COLO829 (cell line): Measurements from ENCODE around the gene DNAJB12.
"Not testable (repeated sequence)": the region's sequence is repeated elsewhere in the genome, so short reads cannot be mapped to it uniquely, and the experiment has no call there.

Source experiments
- DNase-seq: peaks from one replicate; pipeline ENCODE4 v3.0.0; 2012; ENCODE audit warnings: low spot score

DNAJB12 gene

DNA sequence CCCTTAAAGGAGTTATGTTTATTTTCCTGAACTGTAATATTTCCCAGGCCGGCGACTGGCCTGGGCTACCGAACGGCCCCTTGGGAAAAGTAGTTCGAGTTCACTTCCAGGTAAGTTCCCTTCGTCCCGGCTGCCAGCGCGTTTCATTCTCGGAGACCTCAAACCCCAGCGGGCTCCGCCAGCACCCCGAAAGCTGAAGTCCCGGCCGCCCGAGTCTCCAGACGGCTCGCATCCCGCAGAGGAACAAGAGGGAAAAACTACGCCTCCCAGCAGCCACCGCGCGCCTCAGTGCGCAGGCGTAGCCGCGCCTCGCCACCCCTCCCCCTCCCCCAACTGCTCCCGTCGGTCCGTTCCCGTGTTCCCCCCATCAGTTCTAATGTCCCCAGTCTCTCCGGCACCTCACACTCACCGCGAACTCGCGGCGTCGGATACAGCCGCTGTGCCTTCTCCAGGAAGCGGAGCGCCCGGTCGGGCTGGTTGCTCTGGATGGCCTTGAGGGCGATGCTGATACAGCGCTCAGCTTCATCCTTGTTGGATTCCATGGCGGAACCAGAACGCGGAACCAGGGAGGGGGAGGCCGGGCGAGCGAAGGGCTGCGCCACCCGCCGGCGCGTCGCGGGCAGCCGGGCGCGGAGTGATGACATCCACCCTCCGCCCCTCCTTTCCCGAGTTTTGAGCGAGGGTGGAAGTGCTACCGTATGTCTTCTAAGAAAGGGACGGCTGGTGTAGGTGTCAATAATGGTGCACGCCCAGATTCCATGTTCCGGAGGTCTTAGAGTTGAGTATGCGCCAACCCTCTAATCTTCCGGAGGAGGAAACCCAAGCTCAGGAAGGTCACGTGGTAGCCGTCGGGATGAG is at the start of gene DNAJB12:
TSS of gene DNAJB12 (minus strand) at position 564 of the 858 bp plus-strand sequence. CDS start at position 542, 22 bp downstream.
- peak; percentile 87 for DNase-seq

DNA sequence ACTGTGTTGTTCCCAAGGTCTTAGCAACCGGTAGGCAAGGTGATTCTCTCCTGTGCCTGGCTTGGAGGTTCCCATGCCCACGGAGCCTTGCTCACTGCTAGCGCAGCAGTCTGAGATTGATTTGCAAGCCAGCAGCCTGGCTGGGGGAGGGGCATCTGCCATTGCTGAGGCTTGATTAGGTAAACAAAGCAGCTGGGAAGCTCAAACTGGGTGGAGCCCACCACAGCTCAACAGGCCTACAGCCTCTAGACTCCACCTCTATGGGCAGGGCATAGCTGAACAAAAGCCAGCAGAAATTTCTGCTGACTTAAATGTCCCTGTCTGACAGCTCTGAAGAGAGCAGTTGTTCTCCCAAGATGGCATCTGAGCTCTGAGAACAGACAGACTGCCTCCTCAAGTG is 40.9 kb upstream of the DNAJB12 start:
- not testable (repeated sequence) for DNase-seq

DNA sequence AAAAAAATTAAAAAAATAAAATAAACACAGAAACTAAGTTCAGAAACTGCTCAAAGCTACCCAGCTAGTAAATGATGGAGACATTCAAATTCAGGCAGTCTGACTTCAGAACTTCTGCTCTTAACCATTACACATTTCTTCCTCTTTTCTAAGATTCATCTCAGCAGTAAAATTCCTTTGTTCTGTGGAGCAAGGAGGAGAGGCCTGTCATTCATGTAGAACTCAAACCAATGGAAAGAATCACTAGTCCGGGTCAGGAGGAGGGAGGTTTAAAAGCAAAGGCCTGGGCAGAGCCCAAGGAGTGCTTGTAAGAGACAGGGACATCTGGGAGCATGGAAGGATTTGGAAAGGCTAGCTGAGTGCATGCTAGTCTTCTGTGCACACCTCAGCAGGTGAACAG is 37.9 kb upstream of the DNAJB12 start:
- no peak for DNase-seq

DNA sequence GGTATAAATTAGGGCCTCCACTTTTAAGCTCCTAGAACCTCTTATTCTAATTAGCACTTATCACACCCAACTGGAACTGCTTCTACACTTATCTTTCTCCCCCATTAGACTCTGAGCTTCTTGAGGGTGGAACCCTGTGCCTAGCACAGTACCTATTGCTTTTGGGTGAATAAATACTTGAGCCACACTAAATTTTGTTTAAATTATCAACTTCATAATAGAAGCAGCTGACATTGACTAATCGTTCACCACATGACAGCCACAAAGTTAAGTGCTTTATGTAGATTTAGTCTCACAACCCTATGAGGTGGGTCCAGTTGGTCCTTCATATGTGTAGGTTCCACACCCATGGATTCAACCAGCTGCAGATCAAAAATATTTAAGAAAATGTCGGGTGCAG is 36.0 kb upstream of the DNAJB12 start:
- DNase-seq, result no peak

DNA sequence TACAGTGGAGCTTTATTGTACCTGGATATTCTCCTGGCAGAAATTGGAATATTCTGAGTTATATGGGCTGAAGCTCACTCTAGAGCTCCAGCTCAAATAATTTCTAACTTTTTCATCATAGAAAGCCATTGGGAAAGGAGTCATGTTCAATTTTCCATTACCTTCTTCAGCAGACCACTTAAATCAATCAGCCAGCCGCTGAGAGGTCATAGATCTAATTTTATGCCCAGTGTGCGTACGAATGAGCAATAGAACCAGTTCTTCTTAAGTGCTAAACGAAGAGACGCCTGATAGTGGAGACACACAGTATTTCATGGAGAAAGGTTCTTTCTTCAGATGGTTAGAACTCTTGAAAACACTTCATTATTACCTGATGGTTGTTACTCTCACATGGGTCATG is 35.0 kb upstream of the DNAJB12 start:
- DNase-seq, result no peak

DNA sequence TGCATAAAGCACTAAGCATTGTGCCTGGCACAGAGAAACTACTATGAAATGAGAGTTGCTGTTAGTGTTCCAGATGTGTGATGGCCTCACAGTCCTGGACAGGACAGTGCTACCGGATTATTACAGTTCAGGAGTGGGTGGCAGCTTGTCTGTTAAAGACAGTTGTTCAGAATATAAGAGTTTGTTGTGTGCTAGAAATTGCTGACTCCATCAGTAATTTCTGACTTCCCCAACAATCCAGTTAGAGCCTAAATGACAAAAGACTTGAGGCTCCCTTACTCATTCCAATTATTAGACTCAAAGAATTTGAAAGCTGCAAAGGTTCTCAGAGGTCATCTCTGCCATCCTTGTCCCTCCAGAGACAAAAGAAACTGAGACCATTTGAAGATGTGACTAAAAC is 34.3 kb upstream of the DNAJB12 start:
- no peak for DNase-seq

DNA sequence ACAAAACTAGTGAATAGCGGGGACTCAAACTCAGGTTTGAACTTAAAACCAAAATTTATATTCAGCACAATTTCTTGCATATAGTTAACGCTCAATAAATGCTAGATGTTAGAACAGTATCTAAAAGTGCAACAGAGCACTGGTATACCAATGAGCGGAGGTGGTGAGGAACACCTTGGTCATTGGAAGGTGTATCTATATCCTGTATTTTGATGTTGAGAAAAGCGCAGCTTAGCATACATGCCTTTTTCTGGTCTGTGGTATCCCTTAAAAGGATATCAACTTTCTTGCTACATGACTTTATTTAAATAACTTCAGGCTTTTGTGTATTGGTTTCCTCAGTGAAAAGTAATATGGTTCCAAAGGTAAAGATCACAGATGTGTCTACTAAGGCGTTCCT is 33.3 kb upstream of the DNAJB12 start:
- no peak for DNase-seq

DNA sequence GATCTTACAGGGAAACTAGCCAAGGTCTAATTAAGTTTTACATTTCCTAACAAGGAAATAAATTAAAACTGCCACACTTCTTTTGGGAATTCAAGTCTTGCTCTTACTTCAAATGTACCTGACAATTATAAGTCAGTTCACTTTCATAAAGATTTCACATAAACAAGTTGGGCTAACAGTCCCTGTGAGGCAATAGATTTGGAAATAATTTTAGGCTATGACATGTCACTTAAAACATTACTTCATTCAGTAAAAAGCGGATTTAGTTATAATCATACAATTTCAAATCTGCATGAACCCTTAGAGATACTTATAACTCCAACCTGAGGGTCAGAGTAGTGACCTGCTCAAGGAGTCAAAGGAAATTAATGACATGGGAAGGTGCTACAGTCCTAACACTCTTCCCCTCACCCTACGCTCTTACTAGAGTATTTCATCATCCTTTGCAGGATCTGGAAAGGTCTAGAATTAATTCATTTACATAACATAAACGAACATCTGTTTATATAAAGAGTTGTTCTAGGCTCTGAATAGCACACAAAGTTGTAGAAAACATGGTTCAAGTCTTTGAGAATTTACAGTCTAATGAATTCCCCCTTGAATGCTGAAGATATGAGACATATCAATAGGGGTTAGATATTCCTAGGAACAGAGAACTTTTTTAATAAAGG is 32.3 kb upstream of the DNAJB12 start:
- no peak for DNase-seq

DNA sequence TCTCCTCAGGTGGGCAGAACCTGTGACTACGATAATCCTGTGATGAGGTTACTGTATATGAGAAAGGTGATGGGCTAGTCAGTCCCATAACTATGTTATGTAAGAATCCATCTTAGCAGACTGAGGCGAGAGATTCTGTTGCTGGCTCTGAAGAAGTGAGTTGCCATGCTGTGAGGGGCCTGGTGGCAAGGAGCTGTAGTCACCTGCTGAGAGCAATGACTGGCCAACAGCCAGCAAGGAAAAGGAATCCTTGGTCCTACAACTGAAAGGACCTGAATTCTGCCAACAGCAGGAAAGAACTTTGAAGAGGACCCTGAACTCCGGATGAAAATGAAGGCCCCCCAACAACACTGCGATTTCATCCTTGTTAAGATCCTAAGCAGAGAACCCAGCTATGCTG is 31.0 kb upstream of the DNAJB12 start:
- no peak for DNase-seq

DNA sequence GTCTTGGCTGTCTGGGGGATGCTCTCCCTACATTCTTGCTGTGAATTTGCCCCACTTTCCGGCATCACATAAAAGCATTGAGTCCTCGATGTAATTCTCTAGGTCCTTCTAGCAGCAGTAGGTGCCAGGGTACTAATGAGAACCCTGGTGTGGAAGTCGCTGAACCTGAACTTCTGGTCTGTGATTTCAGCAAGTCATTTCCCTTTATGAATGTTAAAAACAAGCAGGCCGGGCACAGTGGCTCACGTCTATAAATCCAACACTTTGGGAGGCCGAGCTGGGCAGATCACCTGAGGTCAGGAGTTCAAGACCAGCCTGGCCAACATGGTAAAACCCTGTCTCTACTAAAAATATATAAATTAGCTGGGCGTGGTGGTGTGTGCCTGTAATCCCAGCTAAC is 30.3 kb upstream of the DNAJB12 start:
- not testable (repeated sequence) for DNase-seq

DNA sequence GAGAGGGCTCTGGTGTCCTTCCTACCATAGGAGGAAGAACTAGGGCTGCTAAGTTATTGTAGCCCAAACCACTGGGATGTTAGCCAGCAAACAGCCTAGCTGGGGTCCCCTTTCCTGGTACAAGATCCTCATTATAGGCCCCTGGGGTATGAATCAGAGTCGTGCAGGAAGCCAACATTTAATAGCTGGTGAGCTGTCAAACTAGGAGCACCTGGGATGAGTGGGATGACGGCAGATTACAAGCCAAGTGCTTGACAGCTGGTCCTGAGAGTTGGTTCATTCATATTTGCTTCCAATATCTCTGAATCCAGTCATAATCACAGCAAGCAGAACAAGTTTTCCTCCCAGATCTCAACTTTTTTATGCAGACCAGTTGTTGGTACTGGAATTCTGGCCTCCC is 25.1 kb upstream of the DNAJB12 start:
- no peak for DNase-seq

DNA sequence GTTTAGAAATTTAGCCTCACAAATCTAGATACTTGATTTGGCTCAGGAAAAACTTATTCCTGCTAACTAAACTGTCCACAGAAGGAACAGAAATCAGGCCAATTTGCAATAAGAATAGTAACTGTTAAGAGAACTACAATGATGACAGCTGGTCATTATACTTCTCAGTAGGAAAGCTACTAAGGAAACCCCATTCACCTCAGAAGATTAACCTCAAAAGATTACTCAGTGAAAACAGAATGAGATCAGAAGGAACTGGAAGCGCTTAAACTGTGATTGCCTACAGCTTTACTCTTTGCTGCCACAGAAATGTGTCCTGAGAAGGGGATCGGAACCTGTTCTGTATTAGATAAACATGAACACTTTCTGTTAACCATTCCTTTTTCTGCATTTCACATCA is 24.3 kb upstream of the DNAJB12 start:
- DNase-seq, result no peak

DNA sequence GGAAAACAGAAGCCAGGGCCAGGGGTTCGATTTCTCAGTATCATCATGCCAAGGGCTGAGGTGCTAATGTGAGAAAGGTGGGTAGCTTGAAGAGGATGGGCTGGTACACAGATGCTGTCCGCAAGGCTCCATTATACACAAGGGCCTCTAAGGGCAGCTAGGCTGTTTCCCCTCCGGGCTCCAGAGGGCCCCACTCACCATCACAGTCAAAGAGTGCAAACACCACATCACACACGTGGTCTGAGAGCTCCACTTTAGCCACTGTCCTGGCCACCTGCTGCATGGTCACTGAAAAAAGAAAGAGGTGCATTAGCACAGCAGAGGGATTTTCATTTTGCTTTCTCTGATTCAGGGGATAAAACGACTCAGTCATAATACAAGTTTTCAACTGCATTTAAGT is 20.9 kb upstream of the DNAJB12 start:
- DNase-seq, result no peak

DNA sequence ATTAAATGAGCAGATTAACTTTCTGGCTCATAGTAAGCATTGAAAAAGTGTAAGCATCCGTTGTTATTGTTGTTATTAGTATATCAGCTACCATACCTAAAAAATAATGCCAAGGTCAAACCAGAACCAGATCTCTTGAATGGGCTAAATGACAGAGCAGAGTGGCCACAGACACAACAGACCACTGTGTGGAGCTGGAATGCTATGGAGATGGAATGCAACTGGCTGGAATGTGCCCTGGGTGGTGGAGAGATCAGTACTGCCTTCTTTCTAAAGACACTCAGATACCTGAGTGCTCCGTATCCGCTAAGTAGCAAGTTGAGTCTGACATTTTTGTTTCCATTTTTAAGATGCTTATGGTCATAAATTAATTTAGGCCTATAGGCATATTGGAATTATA is 20.5 kb upstream of the DNAJB12 start:
- no peak for DNase-seq

DNA sequence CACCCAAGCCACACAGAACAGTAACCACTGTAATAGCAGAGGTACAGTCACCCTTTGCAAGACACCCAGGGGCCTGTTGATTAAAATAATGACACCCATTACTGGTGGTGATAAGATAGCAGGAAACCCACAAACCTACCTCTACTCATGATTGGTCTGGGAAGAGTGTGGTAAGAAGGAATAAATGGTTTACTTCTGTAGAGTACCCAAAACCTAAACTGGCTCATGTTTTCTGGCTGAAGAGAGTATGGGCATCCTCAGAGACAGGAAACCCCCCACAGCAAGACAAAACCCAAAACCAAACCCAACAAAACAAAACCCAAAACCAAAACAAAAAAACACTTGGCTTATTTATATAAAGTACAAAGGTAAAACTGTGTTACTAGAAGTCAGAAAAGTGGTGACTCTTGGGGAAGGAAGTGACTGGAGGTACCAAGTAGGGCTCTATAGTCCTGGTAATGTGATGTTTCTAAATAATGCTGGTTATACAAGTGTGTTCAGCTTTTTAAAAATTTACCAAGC is 15.5 kb upstream of the DNAJB12 start:
- no peak for DNase-seq

DNA sequence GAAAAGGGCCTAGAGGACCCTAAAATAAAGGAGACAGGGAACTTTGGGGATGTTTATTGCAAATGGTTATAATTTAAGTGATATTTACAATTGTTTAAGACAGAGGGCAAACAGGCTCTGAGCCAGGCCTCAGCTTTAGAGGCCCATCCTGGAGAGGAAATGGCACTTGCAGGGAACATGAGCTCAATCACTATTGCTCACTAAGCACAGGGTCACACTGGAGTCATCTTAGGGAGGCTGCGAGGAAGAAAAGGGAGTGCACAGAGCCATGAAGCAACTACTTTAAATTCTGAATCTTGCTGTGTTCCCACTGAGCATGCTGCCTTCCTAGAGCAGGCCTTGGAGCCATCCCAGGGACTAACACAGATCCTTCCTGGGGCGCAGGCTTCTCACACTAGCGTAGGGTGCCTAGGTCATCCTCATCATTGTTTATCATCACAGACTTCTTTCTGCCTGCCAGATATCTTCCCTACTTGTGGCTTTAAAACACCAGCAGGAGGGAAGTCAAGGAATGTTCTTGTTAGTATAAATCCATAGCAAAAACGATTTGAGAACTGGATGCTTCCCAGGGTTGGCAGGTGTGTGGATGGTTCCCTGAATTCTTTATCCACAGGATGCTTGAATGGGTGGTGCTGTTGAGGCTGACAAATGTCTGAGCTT is 12.7 kb upstream of the DNAJB12 start:
- no peak for DNase-seq

DNA sequence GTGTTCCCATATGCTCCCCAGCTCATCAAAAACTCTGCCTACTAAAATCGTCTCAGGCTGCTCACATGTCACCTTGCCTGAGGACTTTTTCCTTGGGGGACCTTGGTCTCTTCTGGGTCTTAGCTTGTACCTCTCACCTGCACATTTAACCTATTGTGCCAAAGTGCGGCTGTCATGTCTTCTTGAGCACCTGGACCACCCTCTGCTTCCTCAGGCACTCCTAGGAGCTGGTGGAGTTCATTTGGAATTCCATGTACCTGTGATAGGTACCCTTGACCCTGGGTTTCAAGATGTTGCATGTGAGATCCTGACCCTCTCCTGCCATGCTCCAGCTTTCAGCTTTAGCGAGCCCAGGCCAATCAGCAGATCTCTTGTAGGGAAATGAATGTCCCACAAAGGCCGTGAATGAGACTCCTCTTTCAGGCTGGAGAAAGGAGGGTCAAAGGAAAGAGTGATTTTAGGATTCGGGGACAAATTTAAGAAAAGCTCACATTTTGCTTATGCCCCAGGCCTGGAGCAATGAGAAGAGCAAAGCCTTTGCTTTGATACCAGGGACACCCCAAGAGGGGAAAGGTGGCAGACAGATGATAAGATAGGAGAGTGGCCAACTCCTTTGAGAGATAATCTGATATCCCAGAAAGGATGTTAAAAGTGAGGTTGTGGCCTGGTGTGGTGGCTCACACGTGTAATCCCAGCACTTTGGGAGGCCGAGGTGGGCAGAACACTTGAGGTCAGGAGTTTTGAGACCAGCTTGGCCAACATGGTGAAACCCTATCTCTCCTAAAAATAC is 10.6 kb upstream of the DNAJB12 start:
- no peak for DNase-seq

DNA sequence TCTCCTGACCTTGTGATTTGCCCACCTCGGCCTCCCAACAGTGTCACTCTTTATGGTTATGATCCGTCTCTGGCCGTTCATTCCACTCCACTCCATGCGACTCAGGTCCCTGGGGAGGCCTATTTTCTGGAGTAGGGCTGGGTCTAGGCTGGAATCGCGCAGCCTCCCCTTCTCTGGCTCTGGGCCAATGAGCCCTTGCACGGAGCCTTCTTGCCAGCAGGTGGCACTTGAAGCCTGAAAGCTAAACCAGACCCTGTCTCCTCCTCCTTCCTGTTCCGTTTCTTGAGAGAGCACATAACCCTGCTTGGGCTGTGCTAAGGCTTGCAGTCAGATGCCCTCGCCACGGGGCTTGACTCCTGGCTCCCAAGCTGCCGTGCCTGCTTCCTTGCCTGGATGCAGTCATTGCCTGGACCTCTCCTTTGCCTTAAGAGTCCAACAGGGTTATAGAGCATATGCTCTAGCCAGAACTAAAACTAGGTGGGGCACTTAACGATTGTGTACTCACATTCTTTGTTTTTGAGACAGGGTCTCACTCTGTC is 9.6 kb upstream of the DNAJB12 start:
- peak; percentile 60 for DNase-seq

DNA sequence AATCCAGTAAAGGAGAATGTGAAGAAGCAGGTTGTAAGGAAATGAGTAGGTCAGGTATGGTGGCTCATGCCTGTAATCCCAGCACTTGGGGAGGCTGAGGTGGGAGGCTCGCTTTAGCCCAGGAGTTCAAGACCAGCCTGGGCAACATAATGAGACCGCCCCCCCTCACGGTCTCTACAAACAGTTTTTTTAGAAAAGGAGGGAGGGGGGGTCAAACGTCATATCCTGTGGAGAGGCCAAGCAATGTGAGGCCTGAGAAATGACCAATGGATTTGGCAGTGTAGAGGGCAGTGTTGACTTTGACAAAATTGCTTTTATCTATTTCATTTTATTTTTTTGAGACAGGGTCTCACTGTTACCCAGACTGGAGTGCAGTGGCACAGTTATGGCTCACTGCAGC is 2.3 kb upstream of the DNAJB12 start:
- no peak for DNase-seq

DNA sequence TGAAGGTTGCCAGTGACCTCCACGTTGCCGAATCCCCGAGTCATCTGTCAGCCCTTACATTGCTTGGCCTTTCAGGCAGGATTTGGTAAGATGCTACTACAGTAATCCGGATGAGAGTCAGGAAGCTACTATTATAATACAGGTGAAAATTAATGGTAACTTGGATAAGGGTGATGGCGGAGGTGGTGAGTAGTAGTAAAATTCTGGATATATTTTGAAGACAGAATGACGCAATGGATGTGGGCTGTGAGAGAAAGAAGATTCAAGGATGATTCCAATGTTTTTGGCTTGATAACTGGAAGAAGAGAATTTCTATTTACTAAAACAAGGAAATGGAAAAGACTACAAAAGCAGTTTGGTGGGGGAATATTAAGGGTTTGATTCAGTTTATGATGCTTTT is 1.4 kb upstream of the DNAJB12 start:
- no peak for DNase-seq

DNA sequence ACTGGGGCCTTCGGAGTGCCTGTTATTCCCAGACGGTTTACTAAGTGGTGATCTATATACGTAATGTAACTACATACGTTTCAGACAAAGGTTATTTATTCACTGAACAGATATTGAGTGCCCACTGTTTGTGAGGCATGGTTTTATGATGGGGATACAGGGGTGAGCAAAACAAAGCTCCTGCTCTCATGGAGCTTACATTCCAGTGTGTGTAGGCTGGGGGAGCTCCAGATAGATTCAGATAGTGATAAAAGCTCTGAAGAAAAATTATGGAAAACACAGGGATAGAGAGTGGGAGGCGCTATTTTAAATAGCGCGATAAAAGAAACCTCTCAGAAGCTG is 466 bp upstream of the DNAJB12 start:
- no peak for DNase-seq

DNA sequence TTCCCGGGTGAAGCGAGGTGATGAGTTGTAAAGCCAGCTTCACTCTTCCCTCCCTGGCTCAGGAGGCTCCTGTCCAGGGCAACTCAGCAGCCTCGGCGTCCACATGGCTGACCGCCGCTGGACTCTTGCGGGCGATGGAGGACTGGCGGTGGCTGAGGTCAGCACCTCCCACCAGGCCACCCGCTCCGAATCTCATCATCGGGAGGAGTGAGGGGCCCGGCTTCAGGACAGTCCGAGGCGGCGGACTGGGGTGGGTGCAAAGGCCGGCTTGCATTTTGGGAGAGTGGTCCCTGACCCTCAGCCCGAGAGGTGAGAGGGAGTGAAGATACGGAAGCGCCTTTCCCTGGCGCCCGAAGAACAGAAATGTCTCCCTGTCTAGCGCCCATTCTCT is 759 bp downstream of the DNAJB12 start:
- peak; percentile 3 for DNase-seq
